D721Med (cell line): ENCODE data around the gene AP5Z1.

ENCODE experiments used
- DNase-seq: peaks from one replicate; pipeline ENCODE4 v3.0.0; 2011; ENCODE audit warnings: low spot score; ENCODE audit not compliant: insufficient read length
- FAIRE-seq: peaks from 2 replicates; lab custom pipeline; 2011; peaks lifted over from hg19 to GRCh38; lab: Jason Lieb, UNC
- TF ChIP-seq, protein P1 (sequence below): IDR thresholded peaks from 2 replicates; pipeline ENCODE4 v1.5.1; 2012; ENCODE audit warnings: mild to moderate bottlenecking, control low read depth; ENCODE audit not compliant: insufficient read depth; ENCODE audit errors: missing control alignments

Gene AP5Z1

DNA sequence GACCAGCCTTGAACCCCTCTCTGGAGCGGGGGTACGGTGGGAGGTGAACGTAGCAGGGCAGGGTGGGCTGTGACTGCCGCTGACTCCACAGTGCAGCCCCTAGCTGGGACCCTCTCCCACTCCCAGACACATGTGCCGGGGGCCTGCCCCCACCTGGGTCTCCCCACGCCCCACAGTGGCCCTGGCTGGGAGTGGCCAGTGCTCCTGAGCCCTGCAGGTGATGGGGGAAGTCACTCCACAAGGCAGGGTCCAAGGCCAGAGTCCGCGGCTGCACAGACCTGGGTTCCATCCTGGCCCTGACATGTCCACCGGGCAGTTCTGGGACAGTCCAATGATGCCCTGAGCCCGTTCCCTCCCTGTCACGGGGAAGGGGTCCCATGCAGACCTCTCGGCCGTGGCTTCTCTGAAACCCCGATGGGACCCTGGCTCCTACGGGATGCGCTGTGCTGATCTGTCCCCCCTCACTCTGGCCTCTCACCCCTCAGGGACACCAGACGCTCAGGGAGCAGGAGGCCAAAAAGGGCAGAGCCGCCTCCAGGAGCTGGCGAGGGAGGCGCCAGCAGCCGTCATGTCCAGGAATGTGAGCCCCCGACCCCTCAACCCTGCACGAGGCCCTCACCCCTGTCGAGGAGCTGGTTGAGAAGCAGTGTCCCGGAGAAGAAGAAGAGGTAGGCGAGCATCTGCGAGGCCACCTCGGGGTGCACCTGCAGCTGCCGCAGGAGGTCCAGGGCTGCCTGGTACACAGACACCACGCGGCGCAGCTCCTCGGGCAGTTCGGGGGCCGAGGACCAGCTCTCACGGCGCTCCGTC lies 40.4 kb downstream of the AP5Z1 start:
- TF ChIP-seq, protein P1, sequence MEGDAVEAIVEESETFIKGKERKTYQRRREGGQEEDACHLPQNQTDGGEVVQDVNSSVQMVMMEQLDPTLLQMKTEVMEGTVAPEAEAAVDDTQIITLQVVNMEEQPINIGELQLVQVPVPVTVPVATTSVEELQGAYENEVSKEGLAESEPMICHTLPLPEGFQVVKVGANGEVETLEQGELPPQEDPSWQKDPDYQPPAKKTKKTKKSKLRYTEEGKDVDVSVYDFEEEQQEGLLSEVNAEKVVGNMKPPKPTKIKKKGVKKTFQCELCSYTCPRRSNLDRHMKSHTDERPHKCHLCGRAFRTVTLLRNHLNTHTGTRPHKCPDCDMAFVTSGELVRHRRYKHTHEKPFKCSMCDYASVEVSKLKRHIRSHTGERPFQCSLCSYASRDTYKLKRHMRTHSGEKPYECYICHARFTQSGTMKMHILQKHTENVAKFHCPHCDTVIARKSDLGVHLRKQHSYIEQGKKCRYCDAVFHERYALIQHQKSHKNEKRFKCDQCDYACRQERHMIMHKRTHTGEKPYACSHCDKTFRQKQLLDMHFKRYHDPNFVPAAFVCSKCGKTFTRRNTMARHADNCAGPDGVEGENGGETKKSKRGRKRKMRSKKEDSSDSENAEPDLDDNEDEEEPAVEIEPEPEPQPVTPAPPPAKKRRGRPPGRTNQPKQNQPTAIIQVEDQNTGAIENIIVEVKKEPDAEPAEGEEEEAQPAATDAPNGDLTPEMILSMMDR = no peak
- no peak for FAIRE-seq
- no peak for DNase-seq

DNA sequence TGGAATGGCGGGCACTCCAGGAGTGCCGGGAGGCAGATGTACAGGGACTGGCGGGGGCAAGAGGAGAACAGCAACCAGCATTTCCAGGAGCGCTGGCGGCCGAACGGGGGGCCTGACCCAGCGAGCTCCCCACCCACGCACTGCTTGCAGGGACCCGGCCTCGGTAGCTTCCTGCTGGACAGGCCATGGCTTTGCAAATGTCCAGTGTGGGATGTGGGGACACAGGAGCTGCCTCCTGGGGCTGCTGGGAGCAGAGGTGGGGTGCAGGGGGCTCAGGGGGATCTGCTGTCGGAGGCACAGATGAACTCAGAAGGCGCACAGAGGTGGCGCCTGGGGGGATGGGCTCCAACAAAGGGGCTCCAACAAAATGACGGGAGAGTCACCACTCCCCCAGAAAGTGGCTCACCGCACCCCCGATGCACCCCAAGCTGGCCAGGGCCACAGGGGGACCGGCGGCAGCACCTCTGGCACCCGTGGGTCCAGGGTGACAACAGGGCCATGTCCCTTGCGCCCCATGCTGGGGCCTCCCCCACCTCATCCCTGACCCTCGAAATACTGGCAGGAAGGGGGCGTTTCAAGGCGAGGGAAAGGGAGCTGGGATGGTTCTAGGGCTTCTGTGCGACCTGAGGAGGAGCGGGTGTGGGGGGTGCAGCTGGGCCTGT lies 41.1 kb downstream of the AP5Z1 start:
- TF ChIP-seq, protein P1 = no peak
- no peak for FAIRE-seq
- DNase-seq = no peak

DNA sequence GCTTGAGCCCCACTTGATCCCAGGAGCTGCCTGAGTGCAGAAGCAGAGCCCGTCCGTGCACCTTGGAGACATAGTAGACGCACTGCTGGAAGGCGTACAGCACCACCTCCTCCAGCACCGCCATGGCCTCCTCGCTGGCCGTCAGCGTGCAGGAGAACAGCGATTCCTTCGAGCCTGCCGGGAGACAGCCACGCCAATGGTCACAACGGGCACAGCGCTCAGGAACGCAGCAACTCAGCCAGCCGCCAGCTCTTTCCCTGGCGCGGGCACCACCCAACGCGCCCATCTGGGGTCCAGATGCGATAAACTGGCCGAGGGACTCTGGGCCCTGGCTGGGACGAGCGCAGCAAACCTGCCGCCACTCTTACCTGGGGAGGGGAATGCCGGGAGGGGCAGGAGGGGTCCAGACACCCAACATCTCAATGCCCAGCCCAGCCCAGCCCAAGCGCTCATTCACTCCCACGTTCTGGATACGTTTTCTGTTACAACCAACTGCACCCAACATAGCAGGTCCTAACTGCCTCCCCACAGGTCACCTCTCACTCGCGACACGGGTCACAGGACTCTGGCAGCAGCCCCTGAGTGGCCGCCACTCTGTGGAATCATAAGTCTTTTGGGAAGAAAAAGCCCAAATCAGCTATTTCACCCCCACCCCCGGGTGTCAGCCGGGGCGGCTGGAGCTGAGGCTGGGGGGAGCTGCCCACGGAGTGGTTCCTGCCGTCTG lies 41.9 kb downstream of the AP5Z1 start:
- no peak for DNase-seq
- TF ChIP-seq, protein P1 = no peak
- no peak for FAIRE-seq

DNA sequence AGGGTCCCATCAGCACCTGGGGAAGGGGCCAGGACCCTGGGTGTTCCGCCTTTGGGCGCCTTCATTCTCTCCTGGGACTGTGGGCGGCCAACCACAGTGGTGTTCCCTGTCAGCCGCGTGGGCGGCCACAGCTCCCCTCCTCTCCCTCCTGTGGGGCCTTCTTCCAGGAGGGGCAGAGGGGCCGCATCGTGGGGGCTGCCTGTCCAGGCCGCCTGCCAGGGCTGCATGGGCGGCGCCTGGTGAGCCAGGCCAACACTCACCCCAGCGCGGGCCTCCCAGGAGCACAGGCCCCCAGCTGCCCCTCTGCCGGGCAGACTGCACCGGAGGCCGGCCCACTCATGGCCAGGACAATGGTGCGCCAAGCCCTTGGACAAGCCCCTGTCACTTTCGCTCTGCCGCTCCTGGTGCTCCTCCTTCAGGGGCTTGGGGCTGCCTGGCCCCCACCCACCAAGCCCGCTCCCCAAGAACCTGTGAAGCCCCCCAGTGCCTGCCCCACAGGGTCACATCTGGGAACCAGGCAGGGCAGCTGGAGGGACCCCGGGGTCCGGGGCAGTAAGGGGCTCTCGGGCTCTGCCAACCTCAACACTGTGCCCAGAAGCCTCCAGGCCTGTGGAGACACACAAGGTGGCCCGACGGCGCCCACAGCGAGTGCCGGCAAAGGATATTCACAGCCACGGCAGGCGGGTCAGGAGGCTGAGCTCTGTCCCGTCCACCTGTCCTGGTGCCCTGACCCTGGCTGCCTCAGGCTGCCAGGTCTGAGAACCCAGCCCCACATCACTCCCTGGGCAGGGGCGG lies 42.8 kb downstream of the AP5Z1 start:
- FAIRE-seq = no peak
- TF ChIP-seq, protein P1 = no peak
- DNase-seq = no peak

DNA sequence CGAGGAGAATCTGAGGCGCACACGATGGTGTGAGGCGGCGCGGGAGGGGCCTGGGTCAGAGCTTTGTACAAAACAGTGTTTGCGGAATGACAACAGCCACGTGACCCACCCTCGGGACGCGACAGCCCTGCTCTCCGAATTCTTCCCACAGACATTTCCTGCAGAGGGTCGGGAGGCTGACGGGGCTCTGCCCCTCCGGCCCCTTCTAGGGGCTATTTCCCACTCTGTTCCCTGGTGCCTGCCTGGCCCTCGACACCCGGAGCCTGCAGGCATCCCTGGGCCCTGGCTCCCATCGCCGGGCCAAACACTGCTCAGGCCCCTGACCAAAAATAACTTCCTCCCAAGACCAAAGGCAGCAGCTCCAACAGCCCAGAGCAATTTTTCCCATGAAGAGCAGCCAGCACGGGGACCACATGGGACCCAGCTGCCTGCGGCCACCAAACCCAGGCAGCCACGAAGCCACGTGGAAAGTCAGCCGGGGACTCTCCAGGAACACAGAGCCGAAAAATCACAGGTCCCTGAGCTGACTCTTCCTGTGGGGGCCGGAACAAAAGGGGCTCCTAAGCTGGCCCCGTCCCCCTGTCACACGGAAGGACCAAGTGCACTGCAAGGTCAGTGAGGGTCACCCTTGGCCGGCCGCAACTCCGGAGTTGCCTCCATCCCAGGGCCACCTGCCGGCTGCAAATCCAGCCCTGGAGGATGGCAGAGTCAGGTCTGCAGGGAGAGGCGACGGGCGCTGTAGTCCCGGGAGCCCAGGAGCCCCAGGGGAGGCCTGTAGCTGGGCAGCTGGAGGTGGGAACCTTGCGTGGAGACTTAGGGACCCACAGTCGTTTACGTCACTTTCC lies 44.4 kb downstream of the AP5Z1 start:
- TF ChIP-seq, protein P1 = no peak
- DNase-seq (no peak), FAIRE-seq (no peak)

DNA sequence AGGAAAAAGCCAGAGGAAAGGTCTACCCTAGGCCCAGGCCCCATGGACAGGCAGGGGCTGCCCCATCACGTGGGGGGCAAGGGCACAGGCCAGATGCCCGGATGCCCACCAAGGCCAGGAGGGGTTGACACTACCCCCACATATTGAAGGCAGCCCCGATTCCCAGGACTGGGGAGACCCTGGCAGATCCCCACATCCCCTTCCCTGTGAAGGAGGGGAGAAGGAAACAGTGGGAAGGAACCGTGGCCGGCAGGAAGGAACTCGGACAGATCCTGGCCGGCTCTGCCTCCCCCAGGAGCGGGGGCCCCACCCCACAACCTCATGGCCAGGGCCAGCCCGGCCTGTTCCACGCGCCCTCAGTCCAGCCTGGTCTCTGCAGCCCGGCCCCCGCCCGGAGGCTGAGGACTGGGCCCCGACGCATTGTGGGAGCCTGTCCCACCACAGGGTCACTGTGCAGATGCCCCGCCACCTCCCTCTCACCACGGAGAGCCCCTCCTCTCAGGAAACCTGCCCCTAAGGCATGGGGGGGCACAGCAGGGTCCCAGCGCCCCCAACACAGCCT lies 45.1 kb downstream of the AP5Z1 start:
- no peak for DNase-seq
- no peak for FAIRE-seq
- TF ChIP-seq, protein P1 = no peak
